GM12878 (cell line): ENCODE measurements around the gene FOXJ3. TPM values are rescaled to one million over a fixed set of nuclear protein-coding genes. Genes with fewer than 3 reads are reported as not detected.

ENCODE experiments used
- ATAC-seq: fragments of 200-7000 bp; cut with Tn5 transposase; 3 replicates; pipeline ENCODE4 v1.9.1; 2020; ENCODE audit warnings: mild to moderate bottlenecking, moderate library complexity
- BruUV-seq: library from RNA; stranded (reverse); fragments of 400-500 nt; replicated peaks from 2 replicates; lab custom pipeline; 2021; lab: Mats Ljungman, UMichigan
- CTCF ChIA-PET: fragments of 300-600 bp; sonication (Branson Sonifier 250); formaldehyde crosslinking; extraction: SDS; loops from one replicate; lab custom pipeline; 2021; ENCODE audit warnings: inconsistent platforms; lab: Yijun Ruan, JAX
- POLR2A ChIA-PET: fragments of 350-600 bp; formaldehyde crosslinking; extraction: SDS; loops from one replicate; lab custom pipeline; 2021; ENCODE audit warnings: inconsistent platforms; lab: Charles Lee
- RAD21 ChIA-PET: fragments of 300-600 bp; sonication (Branson Sonifier 250); formaldehyde crosslinking; loops from one replicate; lab custom pipeline; 2023; ENCODE audit warnings: antibody characterized with exemption; ENCODE audit not compliant: unreplicated experiment; lab: Charles Lee
- SMC1A ChIA-PET: fragments of 300-600 bp; sonication (Branson Sonifier 250); formaldehyde crosslinking; loops from one replicate; lab custom pipeline; 2023; ENCODE audit not compliant: unreplicated experiment, uncharacterized antibody; lab: Charles Lee
- DNase-seq: peaks from one replicate; pipeline ENCODE4 v3.0.0-alpha.2; 2011; ENCODE audit warnings: low read depth, low spot score
- FAIRE-seq: peaks from 3 replicates; lab custom pipeline; 2011; peaks lifted over from hg19 to GRCh38; lab: Jason Lieb, UNC
- H2AFZ ChIP-seq: 2 replicates; pipeline ENCODE4 v1.6.0; 2011; ENCODE audit warnings: low read depth, low read length, control low read depth; ENCODE audit not compliant: control insufficient read depth
- H3K27ac ChIP-seq: 2 replicates; pipeline ENCODE4 v1.5.1; 2011; ENCODE audit warnings: control low read depth; ENCODE audit not compliant: control insufficient read depth, insufficient read depth
- H3K27me3 ChIP-seq, 2 experiments: replicated peaks in 1 of 2; 2 replicates each; pipeline versions ENCODE4 v1.6.0 to v1.6.1; 2011; ENCODE audit warnings: low read length in 1 of 2; ENCODE audit not compliant: control insufficient read depth in 2 of 2, insufficient read depth in 2 of 2
- H3K36me3 ChIP-seq, 2 experiments: 2 replicates each; pipeline ENCODE4 v1.5.1; 2011; ENCODE audit warnings: low read length in 1 of 2; ENCODE audit not compliant: control insufficient read depth in 2 of 2, insufficient read depth in 2 of 2
- H3K4me1 ChIP-seq: 2 replicates; pipeline ENCODE4 v1.6.1; 2011; ENCODE audit warnings: mild to moderate bottlenecking, low read length, moderate library complexity, mixed read lengths; ENCODE audit not compliant: control insufficient read depth, insufficient read depth
- H3K4me2 ChIP-seq: 2 replicates; pipeline ENCODE4 v1.6.0; 2011; ENCODE audit warnings: control low read depth; ENCODE audit not compliant: control insufficient read depth, insufficient read depth
- H3K4me3 ChIP-seq: fragments of 200-600 bp; sonication (generic); 2 replicates; pipeline ENCODE4 v1.5.1; 2016
- H3K79me2 ChIP-seq: 2 replicates; pipeline ENCODE4 v1.6.0; 2011; ENCODE audit warnings: low read length; ENCODE audit not compliant: control insufficient read depth, insufficient read depth
- H3K9ac ChIP-seq: 2 replicates; pipeline ENCODE4 v1.8.0; 2011; ENCODE audit warnings: low read length, control low read depth, mixed read lengths; ENCODE audit not compliant: control insufficient read depth, insufficient read depth
- H3K9me3 ChIP-seq: replicated peaks from 3 replicates; pipeline ENCODE4 v1.5.1; 2011; ENCODE audit warnings: mild to moderate bottlenecking, low read length; ENCODE audit not compliant: control insufficient read depth, insufficient read depth
- H4K20me1 ChIP-seq: 2 replicates; pipeline ENCODE4 v1.6.0; 2011; ENCODE audit not compliant: control insufficient read depth, insufficient read depth
- BACH1 ChIP-seq: fragments of 450-650 bp; IDR thresholded peaks from 2 replicates; pipeline ENCODE4 v1.6.1; 2017; ENCODE audit warnings: mild to moderate bottlenecking, borderline replicate concordance
- CEBPB ChIP-seq, 2 experiments: fragments of 150-350 bp in 1 of 2; IDR thresholded peaks; 2 replicates each; pipeline ENCODE4 v1.6.1; 2012 to 2014; ENCODE audit warnings: low read depth in 2 of 2, low read length in 2 of 2, borderline replicate concordance in 1 of 2, inconsistent platforms in 1 of 2
- DPF2 ChIP-seq: fragments of 450-650 bp; IDR thresholded peaks from 2 replicates; pipeline ENCODE4 v1.6.1; 2017; ENCODE audit warnings: mild to moderate bottlenecking
- EP300 ChIP-seq, 2 experiments: fragments of 150-350 bp in 1 of 2; IDR thresholded peaks; 2 replicates each; pipeline ENCODE4 v1.6.1; 2011 to 2012; ENCODE audit warnings: low read depth in 2 of 2, low read length in 2 of 2, borderline replicate concordance in 1 of 2, improper control_type of control experiment in 1 of 2, inconsistent platforms in 1 of 2; ENCODE audit not compliant: control insufficient read depth in 1 of 2
- KLF5 ChIP-seq: fragments of 450-650 bp; IDR thresholded peaks from 2 replicates; pipeline ENCODE4 v1.6.1; 2014; ENCODE audit warnings: mild to moderate bottlenecking; ENCODE audit not compliant: partially characterized antibody
- RUNX3 ChIP-seq: IDR thresholded peaks from 2 replicates; pipeline ENCODE4 v1.6.1; 2012; ENCODE audit warnings: low read length, inconsistent platforms
- SP1 ChIP-seq: IDR thresholded peaks from one replicate; pipeline ENCODE4 v1.6.1; 2011; ENCODE audit warnings: low read depth, low read length
- STAT1 ChIP-seq: fragments of 450-650 bp; conservative IDR thresholded peaks from 2 replicates; pipeline ENCODE4 v1.6.1; 2014; ENCODE audit warnings: antibody characterized with exemption, mild to moderate bottlenecking
- TBL1XR1 ChIP-seq: IDR thresholded peaks from 2 replicates; pipeline ENCODE4 v1.6.1; 2012; ENCODE audit warnings: low read depth, low read length, improper control_type of control experiment
- WGBS: methylation state at CpG from one replicate; pipeline ENCODE4 v1.1.6; 2016; ENCODE audit warnings: low lambda C conversion rate; ENCODE audit not compliant: insufficient replicate concordance, insufficient coverage; ENCODE audit errors: missing lambda C conversion rate; 5-methylcytosine and 5-hydroxymethylcytosine counted together
- in situ Hi-C: fragments of 300-500 bp; cut with MboI; formaldehyde crosslinking; loops from 9 replicates; pipeline ENCODE4 v1.14.3; 2018; ENCODE audit warnings: mixed read lengths
- intact Hi-C: fragments of 100-400 bp; cut with micrococcal nuclease; formaldehyde crosslinking; loops from one replicate; pipeline ENCODE4 v1.14.2; 2022; ENCODE audit not compliant: unreplicated experiment
- polyA plus RNA-seq, 11 experiments: library from polyadenylated mRNA; depleted of rRNA in 4 of 11; unstranded in 6 of 11; stranded (reverse) in 5 of 11; fragments of >200 nt; fragmentation: Nextera tagmentation in 4 of 11; fragmentation: Illumina TruSeq in 1 of 11; extraction: Ambion mirVana in 4 of 11; extraction: Trizol in 1 of 11; gene quantifications; 1 replicate in 1 of 11; 2 replicates in 10 of 11; pipeline versions ENCODE4 v1.2.1 to v1.2.3, GENCODE V29; 2011 to 2016; ENCODE audit warnings: inconsistent platforms in 2 of 11, missing spikeins in 2 of 11, low read depth in 1 of 11
- total RNA-seq, 4 experiments: library from RNA; depleted of rRNA in 3 of 4; stranded (reverse); fragments of >200 nt in 3 of 4; fragmentation: Illumina TruSeq in 1 of 4; extraction: Trizol in 1 of 4; gene quantifications; 2 replicates each; pipeline versions ENCODE4 v1.2.1 to v1.2.3, GENCODE V29; 2013 to 2021
- TF ChIP-seq, protein P1 (sequence below): fragments of 450-650 bp; IDR thresholded peaks from 2 replicates; pipeline ENCODE4 v1.6.1; 2017; ENCODE audit warnings: mild to moderate bottlenecking, moderate library complexity
- TF ChIP-seq, protein P2 (sequence below): IDR thresholded peaks from 2 replicates; pipeline ENCODE4 v1.6.1; 2011; ENCODE audit warnings: borderline replicate concordance, low read depth, mild to moderate bottlenecking, moderate library complexity, low read length; ENCODE audit not compliant: insufficient read depth, poor library complexity, severe bottlenecking
- TF ChIP-seq, protein P3 (sequence below): fragments of 450-650 bp; IDR thresholded peaks from 2 replicates; pipeline ENCODE4 v1.6.1; 2017; ENCODE audit warnings: mild to moderate bottlenecking
- TF ChIP-seq, protein P4 (sequence below): IDR thresholded peaks from 2 replicates; pipeline ENCODE4 v1.6.1; 2011; ENCODE audit warnings: borderline replicate concordance, low read depth, mild to moderate bottlenecking, moderate library complexity, mixed read lengths, low read length; ENCODE audit not compliant: insufficient read depth; ENCODE audit errors: extremely low read length
- TF ChIP-seq, protein P5 (sequence below): fragments of 450-650 bp; conservative IDR thresholded peaks from 2 replicates; pipeline ENCODE4 v1.6.1; 2017; ENCODE audit warnings: mild to moderate bottlenecking, moderate library complexity

FOXJ3 gene
- total and polyA plus RNA-seq, 10 of the 15 experiments (the other 5 are each of a cell fraction or from before 2014, with no cell fraction given) = 9.5 to 54.2 (median 24.7) TPM

DNA sequence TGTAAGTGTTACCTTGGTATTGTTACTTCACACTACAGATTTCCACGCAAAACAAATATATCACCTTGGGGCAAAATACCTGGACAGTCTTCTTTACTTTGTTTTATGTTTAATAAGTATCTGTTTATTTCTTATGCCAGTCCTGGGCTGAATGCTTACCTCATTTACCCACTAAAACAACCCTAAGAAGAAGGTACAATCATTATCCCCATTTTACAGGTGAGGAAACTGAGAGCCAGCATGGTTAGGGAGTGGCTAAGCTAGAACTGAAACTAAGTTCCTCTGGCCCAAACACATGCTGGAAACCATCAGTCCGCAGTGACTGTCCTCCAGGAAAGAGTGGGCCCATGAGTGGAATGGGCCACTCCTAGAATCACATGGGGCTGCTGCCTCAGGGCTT lies 194.8 kb downstream of the FOXJ3 start:
- Histone ChIP-seq H3K9ac (no peak overlapping the region), H3K4me1 (no peaks in the 10 kb centered on the region), H3K9me3 (no peaks in the 10 kb centered on the region), H3K4me3 (no peak overlapping the region), H3K27me3 (no peaks in the 10 kb centered on the region; a peak in 1 of 4 replicates), H4K20me1 (peaks cover 2% of the 10 kb centered on the region; the same call in 1 of the 2 replicates), H3K4me2 (no peak overlapping the region), H2AFZ (no peak overlapping the region), H3K27ac (no peak overlapping the region), H3K79me2 (no peaks in the 10 kb centered on the region), H3K36me3 (no peaks in the 10 kb centered on the region)
- BruUV-seq = no TSS peak
- POLR2A ChIA-PET = no interaction called here
- CTCF ChIA-PET = no interaction called here
- RAD21 ChIA-PET = no interaction called here
- 58% methylated on average over 2 of the region's 2 CpGs for WGBS
- in situ Hi-C loops = no loop called here
- intact Hi-C loops = loop anchor here (10.0 kb wide), 2 partner anchors 325 to 565 kb away; no protein-coding TSS in a partner anchor
- ATAC-seq (no peak), FAIRE-seq (no peak), DNase-seq (no peak)
- SMC1A ChIA-PET = no interaction called here
- TF ChIP-seq TBL1XR1 = no peak
- TF ChIP-seq DPF2 = no peak
- TF ChIP-seq EP300 (IDR thresholded peaks at IDR 0.05; ENCODE audit: borderline replicate concordance in 1 of 2, control insufficient read depth in 1 of 2, low read depth in 2 of 2, low read length in 2 of 2) = no peak
- no peak for TF ChIP-seq BACH1
- TF ChIP-seq, protein P1, sequence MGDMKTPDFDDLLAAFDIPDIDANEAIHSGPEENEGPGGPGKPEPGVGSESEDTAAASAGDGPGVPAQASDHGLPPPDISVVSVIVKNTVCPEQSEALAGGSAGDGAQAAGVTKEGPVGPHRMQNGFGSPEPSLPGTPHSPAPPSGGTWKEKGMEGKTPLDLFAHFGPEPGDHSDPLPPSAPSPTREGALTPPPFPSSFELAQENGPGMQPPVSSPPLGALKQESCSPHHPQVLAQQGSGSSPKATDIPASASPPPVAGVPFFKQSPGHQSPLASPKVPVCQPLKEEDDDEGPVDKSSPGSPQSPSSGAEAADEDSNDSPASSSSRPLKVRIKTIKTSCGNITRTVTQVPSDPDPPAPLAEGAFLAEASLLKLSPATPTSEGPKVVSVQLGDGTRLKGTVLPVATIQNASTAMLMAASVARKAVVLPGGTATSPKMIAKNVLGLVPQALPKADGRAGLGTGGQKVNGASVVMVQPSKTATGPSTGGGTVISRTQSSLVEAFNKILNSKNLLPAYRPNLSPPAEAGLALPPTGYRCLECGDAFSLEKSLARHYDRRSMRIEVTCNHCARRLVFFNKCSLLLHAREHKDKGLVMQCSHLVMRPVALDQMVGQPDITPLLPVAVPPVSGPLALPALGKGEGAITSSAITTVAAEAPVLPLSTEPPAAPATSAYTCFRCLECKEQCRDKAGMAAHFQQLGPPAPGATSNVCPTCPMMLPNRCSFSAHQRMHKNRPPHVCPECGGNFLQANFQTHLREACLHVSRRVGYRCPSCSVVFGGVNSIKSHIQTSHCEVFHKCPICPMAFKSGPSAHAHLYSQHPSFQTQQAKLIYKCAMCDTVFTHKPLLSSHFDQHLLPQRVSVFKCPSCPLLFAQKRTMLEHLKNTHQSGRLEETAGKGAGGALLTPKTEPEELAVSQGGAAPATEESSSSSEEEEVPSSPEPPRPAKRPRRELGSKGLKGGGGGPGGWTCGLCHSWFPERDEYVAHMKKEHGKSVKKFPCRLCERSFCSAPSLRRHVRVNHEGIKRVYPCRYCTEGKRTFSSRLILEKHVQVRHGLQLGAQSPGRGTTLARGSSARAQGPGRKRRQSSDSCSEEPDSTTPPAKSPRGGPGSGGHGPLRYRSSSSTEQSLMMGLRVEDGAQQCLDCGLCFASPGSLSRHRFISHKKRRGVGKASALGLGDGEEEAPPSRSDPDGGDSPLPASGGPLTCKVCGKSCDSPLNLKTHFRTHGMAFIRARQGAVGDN = no peak
- no peak for TF ChIP-seq SP1
- TF ChIP-seq STAT1 = no peak
- TF ChIP-seq, protein P2, sequence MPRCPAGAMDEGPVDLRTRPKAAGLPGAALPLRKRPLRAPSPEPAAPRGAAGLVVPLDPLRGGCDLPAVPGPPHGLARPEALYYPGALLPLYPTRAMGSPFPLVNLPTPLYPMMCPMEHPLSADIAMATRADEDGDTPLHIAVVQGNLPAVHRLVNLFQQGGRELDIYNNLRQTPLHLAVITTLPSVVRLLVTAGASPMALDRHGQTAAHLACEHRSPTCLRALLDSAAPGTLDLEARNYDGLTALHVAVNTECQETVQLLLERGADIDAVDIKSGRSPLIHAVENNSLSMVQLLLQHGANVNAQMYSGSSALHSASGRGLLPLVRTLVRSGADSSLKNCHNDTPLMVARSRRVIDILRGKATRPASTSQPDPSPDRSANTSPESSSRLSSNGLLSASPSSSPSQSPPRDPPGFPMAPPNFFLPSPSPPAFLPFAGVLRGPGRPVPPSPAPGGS = no peak
- TF ChIP-seq, protein P3, sequence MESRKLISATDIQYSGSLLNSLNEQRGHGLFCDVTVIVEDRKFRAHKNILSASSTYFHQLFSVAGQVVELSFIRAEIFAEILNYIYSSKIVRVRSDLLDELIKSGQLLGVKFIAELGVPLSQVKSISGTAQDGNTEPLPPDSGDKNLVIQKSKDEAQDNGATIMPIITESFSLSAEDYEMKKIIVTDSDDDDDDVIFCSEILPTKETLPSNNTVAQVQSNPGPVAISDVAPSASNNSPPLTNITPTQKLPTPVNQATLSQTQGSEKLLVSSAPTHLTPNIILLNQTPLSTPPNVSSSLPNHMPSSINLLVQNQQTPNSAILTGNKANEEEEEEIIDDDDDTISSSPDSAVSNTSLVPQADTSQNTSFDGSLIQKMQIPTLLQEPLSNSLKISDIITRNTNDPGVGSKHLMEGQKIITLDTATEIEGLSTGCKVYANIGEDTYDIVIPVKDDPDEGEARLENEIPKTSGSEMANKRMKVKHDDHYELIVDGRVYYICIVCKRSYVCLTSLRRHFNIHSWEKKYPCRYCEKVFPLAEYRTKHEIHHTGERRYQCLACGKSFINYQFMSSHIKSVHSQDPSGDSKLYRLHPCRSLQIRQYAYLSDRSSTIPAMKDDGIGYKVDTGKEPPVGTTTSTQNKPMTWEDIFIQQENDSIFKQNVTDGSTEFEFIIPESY = no peak
- TF ChIP-seq KLF5 = no peak
- TF ChIP-seq CEBPB (IDR thresholded peaks at IDR 0.05; ENCODE audit: borderline replicate concordance in 1 of 2, low read depth in 2 of 2, low read length in 2 of 2) = no peak
- TF ChIP-seq, protein P4, sequence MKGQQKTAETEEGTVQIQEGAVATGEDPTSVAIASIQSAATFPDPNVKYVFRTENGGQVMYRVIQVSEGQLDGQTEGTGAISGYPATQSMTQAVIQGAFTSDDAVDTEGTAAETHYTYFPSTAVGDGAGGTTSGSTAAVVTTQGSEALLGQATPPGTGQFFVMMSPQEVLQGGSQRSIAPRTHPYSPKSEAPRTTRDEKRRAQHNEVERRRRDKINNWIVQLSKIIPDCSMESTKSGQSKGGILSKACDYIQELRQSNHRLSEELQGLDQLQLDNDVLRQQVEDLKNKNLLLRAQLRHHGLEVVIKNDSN = no peak
- TF ChIP-seq RUNX3 = no peak
- TF ChIP-seq, protein P5, sequence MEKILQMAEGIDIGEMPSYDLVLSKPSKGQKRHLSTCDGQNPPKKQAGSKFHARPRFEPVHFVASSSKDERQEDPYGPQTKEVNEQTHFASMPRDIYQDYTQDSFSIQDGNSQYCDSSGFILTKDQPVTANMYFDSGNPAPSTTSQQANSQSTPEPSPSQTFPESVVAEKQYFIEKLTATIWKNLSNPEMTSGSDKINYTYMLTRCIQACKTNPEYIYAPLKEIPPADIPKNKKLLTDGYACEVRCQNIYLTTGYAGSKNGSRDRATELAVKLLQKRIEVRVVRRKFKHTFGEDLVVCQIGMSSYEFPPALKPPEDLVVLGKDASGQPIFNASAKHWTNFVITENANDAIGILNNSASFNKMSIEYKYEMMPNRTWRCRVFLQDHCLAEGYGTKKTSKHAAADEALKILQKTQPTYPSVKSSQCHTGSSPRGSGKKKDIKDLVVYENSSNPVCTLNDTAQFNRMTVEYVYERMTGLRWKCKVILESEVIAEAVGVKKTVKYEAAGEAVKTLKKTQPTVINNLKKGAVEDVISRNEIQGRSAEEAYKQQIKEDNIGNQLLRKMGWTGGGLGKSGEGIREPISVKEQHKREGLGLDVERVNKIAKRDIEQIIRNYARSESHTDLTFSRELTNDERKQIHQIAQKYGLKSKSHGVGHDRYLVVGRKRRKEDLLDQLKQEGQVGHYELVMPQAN = no peak
